Measurements from ENCODE around the gene TRPV2.
A peak's percentile ranks its signal among the peaks of the same experiment; 100 is the strongest.

TRPV2 gene

GRCh38 chr17:16477666-16478065 lies 62.3 kb downstream of the TRPV2 start:
- DNase-seq, result no peak

- peak; percentile 25 for DNase-seq
Measured at GRCh38 chr17:16478649-16479048, 63.3 kb downstream of the TRPV2 start.

GRCh38 chr17:16479264-16479663 lies 63.9 kb downstream of the TRPV2 start:
- no peak for DNase-seq

- DNase-seq, result no peak
Measured at GRCh38 chr17:16480995-16481394, 65.6 kb downstream of the TRPV2 start.

- DNase-seq, result no peak
Measured at GRCh38 chr17:16482253-16482652, 66.9 kb downstream of the TRPV2 start.

- no peak for DNase-seq
Measured at GRCh38 chr17:16483021-16483645, 67.8 kb downstream of the TRPV2 start.

GRCh38 chr17:16484445-16485175 lies 69.2 kb downstream of the TRPV2 start:
- no peak for DNase-seq
